GM18520 (cell line): ENCODE measurements around the gene VASN.

Experiments
- ATAC-seq: cut with Tn5 transposase; IDR thresholded peaks from one replicate; pipeline ENCODE4 v1.9.1; 2021; ENCODE audit not compliant: unreplicated experiment

The VASN gene

DNA sequence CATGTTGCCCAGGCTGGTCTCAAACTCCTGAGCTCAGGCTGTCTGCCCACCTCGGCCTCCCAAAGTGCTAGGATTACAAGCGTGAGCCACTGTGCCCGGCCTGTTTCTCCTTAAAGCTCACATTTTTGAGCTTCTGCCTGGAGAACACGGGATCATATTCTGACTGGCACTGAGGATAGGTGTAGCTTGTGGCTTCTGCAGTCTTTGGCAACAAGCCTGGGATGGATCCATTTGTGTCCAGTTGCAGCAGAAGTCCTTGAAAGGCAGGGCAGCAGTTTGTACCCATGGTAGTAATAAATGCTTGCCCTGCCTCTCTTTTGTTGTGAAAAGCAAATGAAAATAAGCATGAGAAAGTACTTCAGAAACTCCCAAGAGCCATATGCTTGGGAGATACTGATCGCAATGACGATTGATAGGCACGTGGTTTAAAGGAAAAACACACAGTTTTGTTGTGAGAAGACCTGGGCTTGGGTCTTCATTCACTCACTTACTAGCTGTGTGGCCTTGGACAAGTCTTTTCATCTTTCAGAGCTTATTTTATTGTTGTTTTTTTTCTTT, 47.8 kb downstream of the VASN start:
- ATAC-seq, result no peak

DNA sequence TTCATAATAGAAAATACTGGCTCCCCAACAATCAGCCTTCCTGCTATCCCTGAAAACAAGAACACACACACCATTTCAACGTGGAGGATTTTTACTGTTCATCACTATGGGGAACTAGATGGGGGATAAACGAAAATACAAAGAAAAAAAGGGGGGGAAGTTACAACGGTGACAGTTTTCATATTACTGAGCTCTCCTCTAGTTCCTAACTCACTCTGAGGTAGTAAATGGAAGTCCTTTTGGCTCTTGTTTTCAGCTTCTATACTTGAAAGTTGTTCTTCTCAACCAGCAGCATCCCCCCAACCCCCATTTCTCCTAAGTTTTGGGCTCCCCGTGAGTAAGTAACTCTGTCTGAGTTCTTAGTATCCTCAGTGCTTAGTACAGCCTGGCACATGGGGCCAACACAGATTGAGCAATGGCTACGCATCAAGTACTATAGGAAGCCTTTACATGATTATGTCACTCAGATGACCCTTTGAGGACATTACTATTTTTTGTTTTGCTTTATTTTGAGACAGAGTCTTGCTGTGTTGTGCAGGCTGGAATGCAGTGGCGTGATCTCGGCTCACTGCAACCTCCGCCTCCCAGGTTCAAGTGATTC, 49.0 kb downstream of the VASN start:
- ATAC-seq, result no peak

DNA sequence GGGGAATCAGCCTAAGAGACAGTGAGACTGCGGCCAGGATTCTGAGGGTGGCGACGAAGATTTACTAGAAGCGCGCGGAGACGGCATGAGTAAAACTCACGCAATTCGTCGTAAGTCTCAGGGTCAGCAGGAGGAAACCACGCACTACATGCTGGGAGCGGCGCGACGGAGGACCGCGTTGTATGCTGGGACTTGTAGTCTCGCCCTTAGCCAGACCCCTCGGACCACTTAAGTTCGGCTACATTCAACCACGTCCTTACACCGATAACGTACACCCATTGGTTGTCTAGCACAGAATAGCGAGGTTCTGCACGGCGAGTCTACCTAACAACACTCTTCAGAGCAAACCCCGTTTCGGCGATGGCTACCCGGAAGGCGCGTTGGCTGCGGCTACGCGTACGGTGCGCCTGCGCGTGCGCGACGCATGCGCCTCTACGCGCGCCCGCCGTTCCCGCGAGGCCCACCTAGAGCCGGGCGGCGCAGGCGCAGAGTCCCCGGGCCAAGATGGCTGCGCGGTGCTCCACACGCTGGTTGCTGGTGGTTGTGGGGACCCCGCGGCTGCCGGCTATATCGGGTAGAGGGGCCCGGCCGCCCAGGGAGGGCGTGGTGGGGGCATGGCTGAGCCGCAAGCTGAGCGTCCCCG, 53.9 kb downstream of the VASN start, which contains the start of gene DNAJA3:
Gene DNAJA3 (plus strand): TSS at position 491 of the 643 bp plus-strand sequence. CDS start 14 bp downstream, at position 505.
- ATAC-seq, result peak; percentile 81

DNA sequence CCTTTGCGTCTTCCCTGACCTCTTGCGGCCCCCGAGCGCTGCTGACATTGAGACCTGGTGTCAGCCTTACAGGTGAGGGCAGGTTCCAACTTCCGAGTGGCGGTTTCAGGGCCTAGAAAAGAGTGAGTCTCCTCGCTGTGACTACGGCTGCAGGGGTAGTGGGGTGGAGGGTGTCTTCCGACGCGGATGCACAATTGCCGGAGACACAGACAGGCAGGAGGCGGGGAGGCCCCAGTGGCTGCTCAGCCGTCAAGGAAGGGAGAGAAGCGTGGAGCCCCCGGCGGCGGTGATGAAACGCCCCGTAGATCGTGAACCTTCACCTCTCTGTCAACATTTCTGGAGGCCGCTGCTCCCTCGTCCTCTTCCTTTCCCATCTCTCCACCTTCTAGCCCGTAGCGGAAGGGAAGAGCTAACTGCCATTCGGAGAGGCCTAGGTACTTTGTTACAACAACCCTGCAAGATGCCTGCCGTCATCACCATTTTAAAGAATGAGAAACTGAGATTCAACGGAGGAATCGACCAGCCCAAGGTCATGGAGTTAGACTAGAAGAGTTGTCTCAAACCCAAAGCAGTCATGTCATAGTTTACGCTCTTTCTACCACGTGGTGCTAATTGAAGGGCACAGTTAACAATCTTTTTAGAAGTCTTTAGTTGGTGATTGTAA, 54.5 kb downstream of the VASN start:
- peak; percentile 16 for ATAC-seq

DNA sequence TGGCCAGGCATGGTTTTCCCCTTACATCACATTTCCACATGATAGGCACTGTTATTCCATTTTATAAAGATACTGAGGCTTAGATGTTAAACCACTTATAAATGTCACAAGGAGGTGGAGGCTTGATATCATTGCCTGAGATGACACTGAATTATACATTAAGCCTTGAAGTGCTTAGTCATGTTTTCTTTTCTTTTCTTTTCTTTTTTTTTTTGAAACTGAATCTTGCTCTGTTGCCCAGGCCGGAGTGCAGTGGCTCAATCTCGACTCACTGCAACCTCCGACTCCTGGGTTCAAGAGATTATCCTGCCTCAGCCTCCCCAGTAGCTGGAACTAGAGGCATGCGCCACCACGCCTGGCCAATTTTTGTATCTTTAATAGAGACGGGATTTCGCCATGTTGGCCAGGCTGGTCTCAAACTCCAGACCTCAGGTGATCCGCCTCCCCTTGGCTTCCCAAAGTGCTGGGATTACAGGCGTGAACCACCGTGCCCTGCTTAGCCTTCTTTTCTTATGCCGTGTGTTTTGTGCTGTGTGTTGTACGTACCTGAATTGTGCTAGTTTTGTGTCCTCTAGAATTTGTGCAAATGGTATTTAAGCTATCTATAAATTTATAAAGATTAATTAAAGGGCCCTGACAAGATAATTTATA, 55.2 kb downstream of the VASN start:
- ATAC-seq, result no peak

DNA sequence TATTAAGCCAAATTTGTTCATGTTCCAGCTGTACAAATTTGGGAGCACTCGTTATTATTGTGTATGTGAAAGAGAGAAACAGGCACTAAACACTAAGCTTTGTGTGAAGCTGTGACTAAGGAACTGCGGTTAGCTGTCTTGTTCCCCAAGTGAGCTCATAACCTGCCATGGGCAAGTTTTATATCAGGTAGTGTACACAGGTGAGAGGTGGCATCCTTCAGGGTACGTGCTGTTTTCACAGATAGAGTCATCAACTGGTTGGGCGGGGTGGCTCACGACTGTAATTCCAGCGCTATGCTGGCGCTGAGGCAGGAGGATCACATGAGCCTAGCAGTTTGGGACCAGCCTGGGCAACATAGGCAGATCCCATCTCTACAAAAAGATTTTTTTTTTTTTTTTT, 56.9 kb downstream of the VASN start:
- ATAC-seq, result no peak

DNA sequence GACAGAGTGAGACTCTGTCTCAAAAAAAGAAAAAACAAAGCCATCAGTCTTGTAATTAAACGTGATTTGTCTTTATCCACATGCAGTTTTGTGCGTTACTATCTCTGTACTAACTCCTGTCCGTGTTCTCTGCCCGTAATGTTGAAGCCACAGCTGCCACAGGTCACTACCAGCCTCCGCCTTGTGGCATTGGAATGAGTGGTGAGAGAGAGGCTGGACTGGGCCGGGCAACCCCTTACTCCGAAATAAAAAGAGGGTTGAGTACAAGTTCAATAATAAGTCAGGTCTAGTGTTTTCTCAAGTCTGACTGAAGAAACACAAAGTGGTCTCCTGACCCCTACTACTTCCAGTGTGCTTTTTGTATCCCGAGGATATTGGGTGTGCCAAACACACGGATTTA, 59.4 kb downstream of the VASN start:
- ATAC-seq, result no peak
